Smooth muscle cell (in vitro differentiated cells): ENCODE data around the gene CYTH4. TPM values are rescaled to one million over a fixed set of nuclear protein-coding genes. Genes with fewer than 3 reads are reported as not detected.

Experiments
- DNase-seq: peaks from one replicate; lab custom pipeline; 2025; ENCODE audit not compliant: unreplicated experiment; lab: John Stamatoyannopoulos, UW
- H2AFZ ChIP-seq: fragments of 200-600 bp; sonication (generic); 2 replicates; pipeline ENCODE4 v1.6.0; 2016; ENCODE audit warnings: antibody characterized with exemption, low read depth, mild to moderate bottlenecking
- H3F3A ChIP-seq: fragments of 200-600 bp; sonication (generic); 2 replicates; pipeline ENCODE4 v1.6.0; 2017; ENCODE audit warnings: antibody characterized with exemption, low read depth
- H3K27ac ChIP-seq: fragments of 200-600 bp; sonication (generic); 2 replicates; pipeline ENCODE4 v1.5.1; 2016; ENCODE audit warnings: low read depth, mild to moderate bottlenecking
- H3K27me3 ChIP-seq: fragments of 200-600 bp; sonication (generic); 2 replicates; pipeline ENCODE4 v1.6.1; 2016; ENCODE audit warnings: low read depth, mild to moderate bottlenecking
- H3K36me3 ChIP-seq: fragments of 200-600 bp; sonication (generic); 2 replicates; pipeline ENCODE4 v1.5.1; 2016; ENCODE audit warnings: low read depth
- H3K4me1 ChIP-seq: fragments of 200-600 bp; sonication (generic); 2 replicates; pipeline ENCODE4 v1.5.1; 2016; ENCODE audit warnings: low read depth
- H3K4me2 ChIP-seq: fragments of 200-600 bp; sonication (generic); 2 replicates; pipeline ENCODE4 v1.6.0; 2016; ENCODE audit warnings: mild to moderate bottlenecking
- H3K4me3 ChIP-seq: fragments of 200-600 bp; sonication (generic); 2 replicates; pipeline ENCODE4 v1.5.1; 2016; ENCODE audit warnings: mild to moderate bottlenecking
- H3K79me2 ChIP-seq: fragments of 200-600 bp; sonication (generic); 2 replicates; pipeline ENCODE4 v1.6.0; 2016; ENCODE audit warnings: low read depth, mild to moderate bottlenecking
- H3K9ac ChIP-seq: fragments of 200-600 bp; sonication (generic); 2 replicates; pipeline ENCODE4 v1.6.0; 2016; ENCODE audit warnings: low read depth
- H3K9me3 ChIP-seq: fragments of 200-600 bp; sonication (generic); replicated peaks from 2 replicates; pipeline ENCODE4 v1.5.1; 2016; ENCODE audit warnings: low read depth
- H4K20me1 ChIP-seq: fragments of 200-600 bp; sonication (generic); 2 replicates; pipeline ENCODE4 v1.6.0; 2016; ENCODE audit warnings: low read depth
- WGBS: methylation state at CpG from one replicate; pipeline ENCODE4 v1.1.7; 2016; ENCODE audit warnings: low lambda C conversion rate; 5-methylcytosine and 5-hydroxymethylcytosine counted together
- polyA plus RNA-seq: library from polyadenylated mRNA; unstranded; fragments of >200 nt; fragmentation: Nextera tagmentation; extraction: Ambion mirVana; gene quantifications from 2 replicates; pipeline ENCODE4 v1.2.1, GENCODE V29; 2016
- total RNA-seq: library from RNA; depleted of rRNA; stranded (reverse); fragments of >200 nt; gene quantifications from 2 replicates; pipeline ENCODE4 v1.2.3, GENCODE V29; 2014
- TF ChIP-seq, protein P1 (sequence below): fragments of 200-600 bp; sonication (generic); IDR thresholded peaks from 2 replicates; pipeline ENCODE4 v1.5.1; 2017; ENCODE audit warnings: borderline replicate concordance, mild to moderate bottlenecking, antibody characterized with exemption; ENCODE audit not compliant: insufficient read depth, poor library complexity, severe bottlenecking

The CYTH4 gene
- total and polyA plus RNA-seq, 2 experiments from 2014 or later = not detected

DNA sequence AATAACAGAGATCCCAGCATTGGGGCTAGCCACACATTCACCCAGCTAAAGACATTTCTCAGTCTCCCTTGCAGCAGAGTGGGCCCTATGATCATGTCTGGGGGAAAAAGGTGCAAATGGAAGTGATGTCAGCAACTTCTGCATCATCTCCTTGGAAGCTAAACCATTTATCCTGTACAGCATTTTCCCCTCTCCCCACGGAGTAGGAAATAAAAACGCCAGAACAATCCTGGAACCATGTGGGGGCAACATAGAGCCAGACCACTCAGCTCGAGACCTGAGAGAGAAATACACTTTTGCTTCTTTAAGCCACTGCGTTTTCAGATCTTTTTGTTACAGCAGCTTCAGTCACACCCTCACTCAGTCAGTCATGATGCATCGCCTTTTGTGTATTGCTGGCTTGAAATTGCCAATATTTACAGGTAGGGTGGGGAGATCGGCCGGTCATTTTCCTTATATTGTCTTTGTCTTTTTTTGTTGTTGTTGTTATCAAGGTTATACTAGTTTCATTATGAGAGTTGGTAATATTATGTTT is 29.1 kb upstream of the CYTH4 start:
- H3K36me3 ChIP-seq = no peaks in the 10 kb centered on the region
- H3K9ac ChIP-seq = no peak overlapping the region
- H3K79me2 ChIP-seq = no peaks in the 10 kb centered on the region
- peaks cover 9% of the 10 kb centered on the region for H3K27me3 ChIP-seq
- 53% methylated on average over 7 of the region's 7 CpGs for WGBS
- no peak overlapping the region for H3K27ac ChIP-seq
- no peak overlapping the region for H2AFZ ChIP-seq
- H3K4me2 ChIP-seq = no peak overlapping the region
- no peaks in the 10 kb centered on the region for H3F3A ChIP-seq
- no peaks in the 10 kb centered on the region for H3K9me3 ChIP-seq
- no peak for DNase-seq
- H4K20me1 ChIP-seq = no peaks in the 10 kb centered on the region
- TF ChIP-seq, protein P1, sequence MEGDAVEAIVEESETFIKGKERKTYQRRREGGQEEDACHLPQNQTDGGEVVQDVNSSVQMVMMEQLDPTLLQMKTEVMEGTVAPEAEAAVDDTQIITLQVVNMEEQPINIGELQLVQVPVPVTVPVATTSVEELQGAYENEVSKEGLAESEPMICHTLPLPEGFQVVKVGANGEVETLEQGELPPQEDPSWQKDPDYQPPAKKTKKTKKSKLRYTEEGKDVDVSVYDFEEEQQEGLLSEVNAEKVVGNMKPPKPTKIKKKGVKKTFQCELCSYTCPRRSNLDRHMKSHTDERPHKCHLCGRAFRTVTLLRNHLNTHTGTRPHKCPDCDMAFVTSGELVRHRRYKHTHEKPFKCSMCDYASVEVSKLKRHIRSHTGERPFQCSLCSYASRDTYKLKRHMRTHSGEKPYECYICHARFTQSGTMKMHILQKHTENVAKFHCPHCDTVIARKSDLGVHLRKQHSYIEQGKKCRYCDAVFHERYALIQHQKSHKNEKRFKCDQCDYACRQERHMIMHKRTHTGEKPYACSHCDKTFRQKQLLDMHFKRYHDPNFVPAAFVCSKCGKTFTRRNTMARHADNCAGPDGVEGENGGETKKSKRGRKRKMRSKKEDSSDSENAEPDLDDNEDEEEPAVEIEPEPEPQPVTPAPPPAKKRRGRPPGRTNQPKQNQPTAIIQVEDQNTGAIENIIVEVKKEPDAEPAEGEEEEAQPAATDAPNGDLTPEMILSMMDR = no peak
- H3K4me1 ChIP-seq = no peaks in the 10 kb centered on the region
- H3K4me3 ChIP-seq = no peak overlapping the region

GRCh38 chr22:37254209-37254866 is 28.0 kb upstream of the CYTH4 start:
- Histone ChIP-seq H3K27ac (peak overlapping the region; percentile 56), H3F3A (no peaks in the 10 kb centered on the region), H3K9ac (no peak overlapping the region), H3K36me3 (no peaks in the 10 kb centered on the region), H3K4me3 (no peak overlapping the region), H3K4me1 (peaks cover 4% of the 10 kb centered on the region), H3K27me3 (peaks cover 9% of the 10 kb centered on the region), H3K9me3 (no peaks in the 10 kb centered on the region), H4K20me1 (no peaks in the 10 kb centered on the region), H3K4me2 (peak overlapping the region; percentile 36), H3K79me2 (no peaks in the 10 kb centered on the region), H2AFZ (no peak overlapping the region)
- DNase-seq = no peak
- WGBS = 52% methylated on average over 5 of the region's 5 CpGs
- TF ChIP-seq, protein P1 = no peak

- 54% methylated on average over 5 of the region's 5 CpGs for WGBS
- Histone ChIP-seq H3K79me2 (no peaks in the 10 kb centered on the region), H3K36me3 (no peaks in the 10 kb centered on the region), H3K27me3 (peaks cover 9% of the 10 kb centered on the region), H3K4me2 (peak overlapping the region; percentile 36), H4K20me1 (no peaks in the 10 kb centered on the region), H3K9me3 (no peaks in the 10 kb centered on the region), H2AFZ (no peak overlapping the region), H3K9ac (no peak overlapping the region), H3K4me1 (peaks cover 6% of the 10 kb centered on the region), H3F3A (no peaks in the 10 kb centered on the region), H3K4me3 (no peak overlapping the region), H3K27ac (peak overlapping the region; percentile 56)
- no peak for DNase-seq
- TF ChIP-seq, protein P1 = no peak
Measured at GRCh38 chr22:37254867-37255233, 27.5 kb upstream of the CYTH4 start.

GRCh38 chr22:37255558-37256006 is 26.7 kb upstream of the CYTH4 start:
- no peaks in the 10 kb centered on the region for H3K9me3 ChIP-seq
- H3K9ac ChIP-seq = no peak overlapping the region
- H3K4me3 ChIP-seq = no peak overlapping the region
- H3K36me3 ChIP-seq = no peaks in the 10 kb centered on the region
- no peaks in the 10 kb centered on the region for H4K20me1 ChIP-seq
- no peaks in the 10 kb centered on the region for H3F3A ChIP-seq
- TF ChIP-seq, protein P1 = no peak
- no peak overlapping the region for H2AFZ ChIP-seq
- peaks cover 9% of the 10 kb centered on the region for H3K27me3 ChIP-seq
- no peaks in the 10 kb centered on the region for H3K79me2 ChIP-seq
- no peak overlapping the region for H3K27ac ChIP-seq
- H3K4me1 ChIP-seq = peaks cover 6% of the 10 kb centered on the region
- no peak overlapping the region for H3K4me2 ChIP-seq
- no peak for DNase-seq
